NOMO-1 (cell line): Measurements from ENCODE around the gene CMTM5.
"Not testable (repeated sequence)": the region's sequence is repeated elsewhere in the genome, so short reads cannot be mapped to it uniquely, and the experiment has no call there.

Experiments used
- DNase-seq, 2 experiments: peaks; one replicate each; lab custom pipeline; 2025; ENCODE audit not compliant: unreplicated experiment in 2 of 2; lab: John Stamatoyannopoulos, UW

CMTM5 gene

GRCh38 chr14:23411563-23412525 lies 35.0 kb downstream of the CMTM5 start:
- DNase-seq = no peak

GRCh38 chr14:23413681-23414080 lies 36.8 kb downstream of the CMTM5 start:
- DNase-seq = no peak

- no peak for DNase-seq
These were observed 37.4 kb downstream of the CMTM5 start for GRCh38 chr14:23414254-23414653.

- no peak for DNase-seq
These were observed 38.3 kb downstream of the CMTM5 start for GRCh38 chr14:23414906-23415820.

- no peak for DNase-seq
These were observed 39.3 kb downstream of the CMTM5 start for GRCh38 chr14:23415821-23416778.

- DNase-seq = no peak
These were observed 40.0 kb downstream of the CMTM5 start for GRCh38 chr14:23416801-23417200.

- not testable (repeated sequence) for DNase-seq
These were observed 40.4 kb downstream of the CMTM5 start for GRCh38 chr14:23417269-23417668.

- no peak for DNase-seq
These were observed 41.2 kb downstream of the CMTM5 start for GRCh38 chr14:23418021-23418420.

GRCh38 chr14:23419646-23420045 lies 42.8 kb downstream of the CMTM5 start:
- not testable (repeated sequence) for DNase-seq

GRCh38 chr14:23421594-23421993 lies 44.7 kb downstream of the CMTM5 start:
- no peak for DNase-seq

- DNase-seq = no peak
These were observed 46.8 kb downstream of the CMTM5 start for GRCh38 chr14:23423657-23424056.

GRCh38 chr14:23425169-23425568 lies 48.3 kb downstream of the CMTM5 start:
- DNase-seq = no peak

GRCh38 chr14:23425798-23426197 lies 49.0 kb downstream of the CMTM5 start:
- not testable (repeated sequence) for DNase-seq

- DNase-seq = no peak
These were observed 52.0 kb downstream of the CMTM5 start for GRCh38 chr14:23428686-23429495.
